Measurements from ENCODE around the gene AKAP1.

- TF ChIP-seq CTCF (IDR thresholded peaks at IDR 0.05) (no peak), POLR2A (IDR thresholded peaks at IDR 0.05) (no peak)
Observed at GRCh38 chr17:57158795-57159194, 73.7 kb downstream of the AKAP1 start.

All from right lobe of liver (tissue), 4 donors.